Psoas muscle (tissue), 8 donors: Measurements from ENCODE around the gene AQP6. TPM values are rescaled to one million over a fixed set of nuclear protein-coding genes. Genes with fewer than 3 reads are reported as not detected.

ENCODE experiments used
- ATAC-seq, 4 donors: fragments of 200-7000 bp; cut with Tn5 transposase; one replicate each; pipeline ENCODE4 v1.9.1; 2020; ENCODE audit warnings: moderate library complexity in 3 of 4, mild to moderate bottlenecking in 2 of 4
- DNase-seq, 2 donors: peaks; one replicate each; pipeline ENCODE4 v3.0.0-alpha.2; 2020
- H3K27ac ChIP-seq: fragments of 200-600 bp; one replicate; pipeline ENCODE4 v1.8.0; 2022
- H3K27me3 ChIP-seq, 3 donors: fragments of 200-600 bp in 1 of 3; one replicate each; pipeline versions ENCODE4 v1.6.1 to v1.8.0; 2013 to 2022; ENCODE audit warnings: low read length in 2 of 3, mild to moderate bottlenecking in 2 of 3, moderate library complexity in 1 of 3; ENCODE audit not compliant: insufficient read depth in 3 of 3
- H3K36me3 ChIP-seq, 2 donors: fragments of 200-600 bp in 1 of 2; one replicate each; pipeline versions ENCODE4 v1.6.1 to v1.8.0; 2013 to 2022; ENCODE audit warnings: low read depth in 1 of 2, mild to moderate bottlenecking in 1 of 2, moderate library complexity in 1 of 2; ENCODE audit not compliant: insufficient read depth in 1 of 2
- H3K4me1 ChIP-seq: fragments of 200-600 bp; one replicate; pipeline ENCODE4 v1.8.0; 2022
- H3K4me3 ChIP-seq: fragments of 200-600 bp; one replicate; pipeline ENCODE4 v1.8.0; 2022; ENCODE audit warnings: mild to moderate bottlenecking
- H3K9me3 ChIP-seq: fragments of 200-600 bp; one replicate; pipeline ENCODE4 v1.8.0; 2022
- CTCF ChIP-seq: fragments of 200-600 bp; IDR thresholded peaks from one replicate; pipeline ENCODE4 v1.8.0; 2022; ENCODE audit warnings: antibody characterized with exemption
- WGBS, 3 donors: extraction: QIAGEN DNeasy Blood & Tissue Kit; methylation state at CpG; one replicate each; pipeline versions ENCODE4 v1.1.6 to v1.1.7; 2013; 5-methylcytosine and 5-hydroxymethylcytosine counted together
- intact Hi-C, 2 donors: fragments of 100-400 bp; cut with DNase I; formaldehyde crosslinking; loops; one replicate each; pipeline versions ENCODE4 v1.11.0 to v1.14.2; 2022
- polyA plus RNA-seq, 3 donors: library from polyadenylated mRNA; stranded (reverse); fragments of 200-250 nt; gene quantifications; one replicate each; pipeline ENCODE4 v1.2.3, GENCODE V29; 2013
- total RNA-seq, 4 donors: library from RNA; stranded (reverse); fragmentation: NEBNext Ultra II Directional in 2 of 4; extraction: Animal tissue kit (Norgen Biotek cat#: 25700) in 2 of 4; gene quantifications; one replicate each; pipeline versions ENCODE4 v1.2.1 to v1.2.4, GENCODE V29; 2021 to 2023
- donor health status: healthy with polysubstance abuse.
- donor health status: DM: no; HTN: no; CAD: no; lungs with moderate emphysema.
- donor health status: Bipolar disorder and iron deficiency.
- donor health status: healthy.
- donor health status: DM: yes; HTN: yes; CAD: no.
- donor health status: DM: no; HTN: no; CAD: no.
- donor health status: DM: no; HTN: no; CAD: no.
- donor health status: DM: yes; HTN: yes; CAD: no.

Gene AQP6
- total and polyA plus RNA-seq, 7 donors: 0.04 TPM; not detected in 6

GRCh38 chr12:49959685-49960473 is 12.9 kb upstream of the AQP6 start:
- TF ChIP-seq CTCF: no peak
- Histone ChIP-seq H3K27me3 (peaks cover 0 to 63% (median 33%) of the 10 kb centered on the region in 3 donors), H3K4me1 (no peaks in the 10 kb centered on the region), H3K36me3 (no peaks in the 10 kb centered on the region), H3K4me3 (no peak overlapping the region), H3K9me3 (no peaks in the 10 kb centered on the region), H3K27ac (no peak overlapping the region)
- ATAC-seq: no peak
- DNase-seq: no peak
- intact Hi-C loops: loop anchor here in 1 of 2 donors (10.0 kb wide), 1 partner anchor 205 kb away; the partner anchor contains the start of gene CERS5
- WGBS, 3 donors: 36 to 53% (median 52%) methylated on average over 11 of the region's 11 CpGs

DNA sequence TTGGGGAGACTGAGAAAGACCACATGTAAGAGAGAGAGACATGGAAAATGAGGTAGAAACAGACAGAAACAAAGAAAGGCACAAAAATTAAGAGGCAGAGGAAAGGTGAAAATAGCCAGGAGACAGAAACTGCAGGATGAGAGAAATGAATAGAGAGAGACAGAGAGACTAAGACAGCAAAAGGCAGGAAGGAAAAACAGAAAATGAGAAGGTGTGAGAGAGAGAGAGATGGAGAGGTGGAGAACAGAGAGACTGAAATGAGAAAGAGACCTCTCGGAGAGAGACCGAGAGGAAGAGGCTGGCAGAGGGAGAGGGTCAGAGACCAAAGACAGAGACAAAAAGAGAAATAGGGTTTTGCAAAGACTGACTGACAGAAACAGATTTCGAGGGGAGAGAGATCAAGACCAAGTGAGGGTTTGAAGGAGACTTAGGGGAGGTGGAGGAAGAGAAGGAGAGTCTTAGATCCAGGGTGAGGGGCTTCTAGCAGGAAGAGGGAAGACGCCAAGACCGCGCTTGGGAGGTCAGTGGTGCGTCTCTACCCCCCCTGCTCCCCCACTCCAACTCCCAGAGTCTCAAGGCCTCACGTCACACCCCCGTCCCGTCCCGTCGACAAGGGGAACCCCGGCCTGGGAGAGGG is 12.2 kb upstream of the AQP6 start:
- no peak overlapping the region for H3K27ac ChIP-seq
- WGBS, 3 donors: 49 to 58% (median 53%) methylated on average over 5 to 13 of the region's 13 CpGs
- intact Hi-C loops: loop anchor here in 1 of 2 donors (10.0 kb wide), 1 partner anchor 204 kb away; the partner anchor contains the start of gene CERS5
- H3K9me3 ChIP-seq: no peaks in the 10 kb centered on the region
- H3K36me3 ChIP-seq: no peaks in the 10 kb centered on the region
- ATAC-seq: no peak
- H3K27me3 ChIP-seq: peaks cover 0 to 56% (median 33%) of the 10 kb centered on the region in 3 donors
- no peak for DNase-seq
- no peak overlapping the region for H3K4me3 ChIP-seq
- TF ChIP-seq CTCF: no peak
- no peaks in the 10 kb centered on the region for H3K4me1 ChIP-seq

DNA sequence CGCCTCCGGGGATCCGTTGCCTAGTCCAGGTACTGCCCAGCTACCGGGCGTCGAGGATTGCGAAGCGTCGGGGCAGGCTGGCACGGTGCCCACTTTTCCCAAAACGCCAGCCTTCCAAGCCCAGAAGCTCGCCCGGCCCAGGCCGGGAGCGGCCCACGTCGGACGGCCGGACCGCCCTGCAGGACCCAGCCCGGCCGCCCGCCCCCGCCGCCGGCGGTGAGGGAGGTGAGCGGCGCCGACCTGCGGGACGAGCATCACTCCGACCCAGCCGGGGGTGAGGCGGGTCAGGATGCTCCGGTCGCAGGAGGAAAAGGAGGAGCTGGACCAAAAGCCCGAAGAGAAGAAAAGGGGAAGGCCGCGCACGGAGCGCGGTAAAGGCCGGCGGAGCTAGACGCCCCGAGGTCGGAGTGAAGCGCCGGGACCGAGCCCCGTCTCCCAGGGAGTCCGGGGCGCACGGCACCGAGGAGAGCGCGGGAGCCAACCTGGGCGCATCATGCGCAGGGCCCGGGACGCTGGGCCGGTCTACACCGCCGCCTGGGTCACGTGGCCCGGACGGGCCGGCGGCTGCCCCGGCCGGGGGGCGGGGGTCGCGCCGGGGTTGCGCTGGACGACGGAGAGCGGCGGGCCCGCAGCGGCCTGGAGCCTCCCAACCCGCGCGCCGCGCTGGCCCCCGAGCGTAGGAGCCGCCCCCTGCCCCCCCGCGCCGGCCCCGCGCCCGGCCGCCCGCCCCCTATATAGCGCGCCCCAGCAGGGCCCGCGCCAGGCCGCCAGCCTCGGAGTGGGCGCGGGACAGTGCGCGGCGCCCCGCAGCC is 11.4 kb upstream of the AQP6 start, which contains the start of gene AQP5:
AQP5 (plus strand) TSS at position 762 of the 812 bp plus-strand sequence. CDS start 146 bp downstream, outside the sequence.
- ATAC-seq (no peak), DNase-seq (no peak)
- TF ChIP-seq CTCF: no peak
- Histone ChIP-seq H3K4me1 (no peaks in the 10 kb centered on the region), H3K27me3 (peaks cover 0 to 60% (median 26%) of the 10 kb centered on the region in 3 donors), H3K27ac (no peak within 1 kb of the TSS), H3K9me3 (no peaks in the 10 kb centered on the region), H3K4me3 (peak within 1 kb of the TSS; percentile 51), H3K36me3 (no peaks in the 10 kb centered on the region)
- intact Hi-C loops: loop anchor here in 1 of 2 donors (10.0 kb wide), 1 partner anchor 203 kb away; the partner anchor contains the start of gene CERS5
- WGBS, 3 donors: 2 to 3% (median 3%) methylated on average over 53 to 111 of the region's 111 CpGs

- no peak for DNase-seq
- Histone ChIP-seq H3K4me3 (no peak overlapping the region), H3K27me3 (peaks cover 0 to 64% (median 23%) of the 10 kb centered on the region in 3 donors), H3K36me3 (no peaks in the 10 kb centered on the region), H3K27ac (no peak overlapping the region), H3K9me3 (no peaks in the 10 kb centered on the region), H3K4me1 (no peaks in the 10 kb centered on the region)
- no peak for ATAC-seq
- no peak for TF ChIP-seq CTCF
- 72 to 88% (median 79%) methylated on average over 28 to 37 of the region's 37 CpGs for WGBS, 3 donors
- intact Hi-C loops: loop anchor here in 1 of 2 donors (10.0 kb wide), 1 partner anchor 203 kb away; the partner anchor contains the start of gene CERS5
Observed at GRCh38 chr12:49961993-49962764, 10.6 kb upstream of the AQP6 start.
